ENCODE data around the gene PTPN14. TPM values are rescaled to one million over a fixed set of nuclear protein-coding genes. Genes with fewer than 3 reads are reported as not detected.

The PTPN14 gene
- total RNA-seq, 1 experiment from 2014 or later: 15.7 TPM

GRCh38 chr1:214383381-214384372, 167.7 kb downstream of the PTPN14 start:
- Histone ChIP-seq H3K36me3 (replicated peaks; ENCODE audit: control insufficient read depth, insufficient read depth, low read length) (peaks cover 13% of the 10 kb centered on the region), H3K4me3 (ENCODE audit: insufficient read depth, low read depth, low read length) (no peak overlapping the region), H3K27me3 (ENCODE audit: control insufficient read depth, insufficient read depth, low read length) (no peaks in the 10 kb centered on the region)
- no peak for DNase-seq

- H3K4me3 ChIP-seq (ENCODE audit: insufficient read depth, low read depth, low read length): no peak overlapping the region
- no peak for DNase-seq
- no peaks in the 10 kb centered on the region for H3K27me3 ChIP-seq (ENCODE audit: control insufficient read depth, insufficient read depth, low read length)
- H3K36me3 ChIP-seq (replicated peaks; ENCODE audit: control insufficient read depth, insufficient read depth, low read length): peaks cover 14% of the 10 kb centered on the region
These were observed 170.3 kb downstream of the PTPN14 start for GRCh38 chr1:214380986-214381695.

GRCh38 chr1:214380396-214380795, 171.0 kb downstream of the PTPN14 start:
- Histone ChIP-seq H3K4me3 (ENCODE audit: insufficient read depth, low read depth, low read length) (no peak overlapping the region), H3K36me3 (replicated peaks; ENCODE audit: control insufficient read depth, insufficient read depth, low read length) (peaks cover 14% of the 10 kb centered on the region), H3K27me3 (ENCODE audit: control insufficient read depth, insufficient read depth, low read length) (no peaks in the 10 kb centered on the region)
- no peak for DNase-seq

- no peak for DNase-seq
- peaks cover 14% of the 10 kb centered on the region for H3K36me3 ChIP-seq (replicated peaks; ENCODE audit: control insufficient read depth, insufficient read depth, low read length)
These were observed 172.0 kb downstream of the PTPN14 start for GRCh38 chr1:214379236-214379970.

GRCh38 chr1:214378492-214378891, 172.9 kb downstream of the PTPN14 start:
- Histone ChIP-seq H3K4me3 (ENCODE audit: insufficient read depth, low read depth, low read length) (no peak overlapping the region), H3K36me3 (replicated peaks; ENCODE audit: control insufficient read depth, insufficient read depth, low read length) (peaks cover 8% of the 10 kb centered on the region), H3K27me3 (ENCODE audit: control insufficient read depth, insufficient read depth, low read length) (no peaks in the 10 kb centered on the region)
- no peak for DNase-seq

More at GRCh38 chr1:214379236-214379970, 172.0 kb downstream of the PTPN14 start:
- no peak overlapping the region for H3K4me3 ChIP-seq (ENCODE audit: insufficient read depth, low read depth, low read length)
- no peaks in the 10 kb centered on the region for H3K27me3 ChIP-seq (ENCODE audit: control insufficient read depth, insufficient read depth, low read length)

GRCh38 chr1:214377886-214378285, 173.5 kb downstream of the PTPN14 start:
- DNase-seq: no peak
- no peaks in the 10 kb centered on the region for H3K27me3 ChIP-seq (ENCODE audit: control insufficient read depth, insufficient read depth, low read length)
- peaks cover 4% of the 10 kb centered on the region for H3K36me3 ChIP-seq (replicated peaks; ENCODE audit: control insufficient read depth, insufficient read depth, low read length)
- H3K4me3 ChIP-seq (ENCODE audit: insufficient read depth, low read depth, low read length): no peak overlapping the region

- DNase-seq: no peak
- Histone ChIP-seq H3K27me3 (ENCODE audit: control insufficient read depth, insufficient read depth, low read length) (no peaks in the 10 kb centered on the region), H3K4me3 (ENCODE audit: insufficient read depth, low read depth, low read length) (no peak overlapping the region), H3K36me3 (replicated peaks; ENCODE audit: control insufficient read depth, insufficient read depth, low read length) (peaks cover 5% of the 10 kb centered on the region)
These were observed 173.9 kb downstream of the PTPN14 start for GRCh38 chr1:214377485-214377884.

GRCh38 chr1:214372092-214372491, 179.3 kb downstream of the PTPN14 start:
- Histone ChIP-seq H3K36me3 (replicated peaks; ENCODE audit: control insufficient read depth, insufficient read depth, low read length) (peaks cover 11% of the 10 kb centered on the region), H3K4me3 (ENCODE audit: insufficient read depth, low read depth, low read length) (no peak overlapping the region), H3K27me3 (ENCODE audit: control insufficient read depth, insufficient read depth, low read length) (no peaks in the 10 kb centered on the region)
- DNase-seq: no peak

- Histone ChIP-seq H3K36me3 (replicated peaks; ENCODE audit: control insufficient read depth, insufficient read depth, low read length) (peaks cover 11% of the 10 kb centered on the region), H3K4me3 (ENCODE audit: insufficient read depth, low read depth, low read length) (no peak overlapping the region)
These were observed 180.8 kb downstream of the PTPN14 start for GRCh38 chr1:214370615-214371014.

GRCh38 chr1:214369364-214369763, 182.0 kb downstream of the PTPN14 start:
- Histone ChIP-seq H3K36me3 (replicated peaks; ENCODE audit: control insufficient read depth, insufficient read depth, low read length) (peaks cover 12% of the 10 kb centered on the region), H3K27me3 (ENCODE audit: control insufficient read depth, insufficient read depth, low read length) (no peaks in the 10 kb centered on the region)

More at GRCh38 chr1:214370615-214371014, 180.8 kb downstream of the PTPN14 start:
- no peaks in the 10 kb centered on the region for H3K27me3 ChIP-seq (ENCODE audit: control insufficient read depth, insufficient read depth, low read length)
- no peak for DNase-seq

GRCh38 chr1:214367841-214368240, 183.6 kb downstream of the PTPN14 start:
- Histone ChIP-seq H3K27me3 (ENCODE audit: control insufficient read depth, insufficient read depth, low read length) (no peaks in the 10 kb centered on the region), H3K36me3 (replicated peaks; ENCODE audit: control insufficient read depth, insufficient read depth, low read length) (peaks cover 17% of the 10 kb centered on the region), H3K4me3 (ENCODE audit: insufficient read depth, low read depth, low read length) (no peak overlapping the region)
- no peak for DNase-seq

More at GRCh38 chr1:214369364-214369763, 182.0 kb downstream of the PTPN14 start:
- no peak overlapping the region for H3K4me3 ChIP-seq (ENCODE audit: insufficient read depth, low read depth, low read length)
- no peak for DNase-seq

- Histone ChIP-seq H3K27me3 (ENCODE audit: control insufficient read depth, insufficient read depth, low read length) (no peaks in the 10 kb centered on the region), H3K36me3 (replicated peaks; ENCODE audit: control insufficient read depth, insufficient read depth, low read length) (peaks cover 27% of the 10 kb centered on the region), H3K4me3 (ENCODE audit: insufficient read depth, low read depth, low read length) (no peak overlapping the region)
- DNase-seq: no peak
These were observed 186.6 kb downstream of the PTPN14 start for GRCh38 chr1:214364786-214365295.

GRCh38 chr1:214364386-214364785, 187.0 kb downstream of the PTPN14 start:
- Histone ChIP-seq H3K36me3 (replicated peaks; ENCODE audit: control insufficient read depth, insufficient read depth, low read length) (peaks cover 27% of the 10 kb centered on the region), H3K4me3 (ENCODE audit: insufficient read depth, low read depth, low read length) (no peak overlapping the region), H3K27me3 (ENCODE audit: control insufficient read depth, insufficient read depth, low read length) (no peaks in the 10 kb centered on the region)
- no peak for DNase-seq

GRCh38 chr1:214363386-214363785, 188.0 kb downstream of the PTPN14 start:
- Histone ChIP-seq H3K36me3 (replicated peaks; ENCODE audit: control insufficient read depth, insufficient read depth, low read length) (peaks cover 23% of the 10 kb centered on the region), H3K4me3 (ENCODE audit: insufficient read depth, low read depth, low read length) (no peak overlapping the region), H3K27me3 (ENCODE audit: control insufficient read depth, insufficient read depth, low read length) (no peaks in the 10 kb centered on the region)
- no peak for DNase-seq
